Breast epithelium (tissue), 4 donors: ENCODE data around the gene VARS2. TPM values are rescaled to one million over a fixed set of nuclear protein-coding genes. Genes with fewer than 3 reads are reported as not detected.

Experiments
- DNase-seq, 2 donors: peaks; one replicate each; pipeline ENCODE4 v3.0.0-alpha.2; 2019; ENCODE audit warnings: low spot score in 2 of 2
- H3K27ac ChIP-seq, 2 donors: fragments of 200-600 bp; sonication (generic) in 1 of 2; one replicate each; pipeline ENCODE4 v1.5.1; 2016 to 2019; ENCODE audit warnings: mild to moderate bottlenecking in 1 of 2
- H3K27me3 ChIP-seq, 2 donors: fragments of 200-600 bp; sonication (generic) in 1 of 2; one replicate each; pipeline versions ENCODE4 v1.5.1 to v1.6.0; 2017 to 2019; ENCODE audit warnings: control low read depth in 1 of 2, mild to moderate bottlenecking in 1 of 2
- H3K36me3 ChIP-seq: fragments of 200-600 bp; one replicate; pipeline ENCODE4 v1.5.1; 2019
- H3K4me1 ChIP-seq, 2 donors: fragments of 200-600 bp; sonication (generic); one replicate each; pipeline ENCODE4 v1.5.1; 2016 to 2019; ENCODE audit warnings: control low read depth in 1 of 2
- H3K4me3 ChIP-seq, 3 donors: fragments of 200-600 bp; sonication (generic); 1 replicate in 2 of 3; 2 replicates in 1 of 3; pipeline ENCODE4 v1.5.1; 2016 to 2019; ENCODE audit warnings: mild to moderate bottlenecking in 3 of 3, moderate library complexity in 2 of 3
- H3K9me3 ChIP-seq, 2 donors: fragments of 200-600 bp; sonication (generic) in 1 of 2; one replicate each; pipeline ENCODE4 v1.5.1; 2016 to 2019; ENCODE audit warnings: control low read depth in 1 of 2
- POLR2A ChIP-seq: fragments of 450-650 bp; IDR thresholded peaks from one replicate; pipeline ENCODE4 v1.6.1; 2016; ENCODE audit warnings: antibody characterized with exemption, mild to moderate bottlenecking, moderate library complexity
- POLR2AphosphoS5 ChIP-seq, 3 donors: sonication (generic); formaldehyde crosslinking; IDR thresholded peaks; one replicate each; pipeline ENCODE4 v1.6.1; 2017; ENCODE audit warnings: antibody characterized with exemption in 3 of 3
- intact Hi-C: fragments of 100-400 bp; cut with DNase I; formaldehyde crosslinking; loops from one replicate; pipeline ENCODE4 v1.15.1; 2023; ENCODE audit warnings: low total_unique reads
- total RNA-seq, 3 donors: library from RNA; depleted of rRNA; stranded (reverse); fragments of >200 nt; gene quantifications; one replicate each; pipeline ENCODE4 v1.1.0, GENCODE V29; 2016
- TF ChIP-seq, protein P1 (sequence below), 3 donors: fragments of 450-650 bp; IDR thresholded peaks; one replicate each; pipeline ENCODE4 v1.5.1; 2016 to 2017; ENCODE audit warnings: antibody characterized with exemption in 3 of 3, mild to moderate bottlenecking in 3 of 3, moderate library complexity in 3 of 3

Gene VARS2
- total RNA-seq, 3 donors from 2014 or later = 15.7 to 19.2 (median 16.8) TPM

DNA sequence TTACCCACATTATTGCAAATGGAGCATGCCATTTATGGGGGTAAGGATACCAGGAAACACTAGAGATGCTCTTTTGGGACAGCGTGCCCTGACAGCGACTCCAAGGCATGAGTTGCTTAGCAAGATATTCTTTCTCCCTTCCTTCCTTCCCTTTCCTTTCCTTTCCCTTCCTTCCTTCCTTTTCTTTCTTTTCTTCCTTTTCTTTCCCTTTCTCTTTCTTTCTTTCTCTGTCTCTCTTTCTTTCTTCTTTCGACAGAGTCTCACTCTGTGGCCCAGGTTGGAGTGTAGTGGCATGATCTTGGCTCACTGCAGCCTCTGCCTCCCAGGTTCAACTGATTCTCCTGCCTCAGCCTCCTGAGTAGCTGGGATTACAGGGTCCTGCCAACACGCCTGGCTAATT, 30.0 kb downstream of the VARS2 start:
- DNase-seq = no peak
- TF ChIP-seq POLR2A (no peak), POLR2AphosphoS5 (IDR thresholded peaks at IDR 0.05) (no peak)
- TF ChIP-seq, protein P1, sequence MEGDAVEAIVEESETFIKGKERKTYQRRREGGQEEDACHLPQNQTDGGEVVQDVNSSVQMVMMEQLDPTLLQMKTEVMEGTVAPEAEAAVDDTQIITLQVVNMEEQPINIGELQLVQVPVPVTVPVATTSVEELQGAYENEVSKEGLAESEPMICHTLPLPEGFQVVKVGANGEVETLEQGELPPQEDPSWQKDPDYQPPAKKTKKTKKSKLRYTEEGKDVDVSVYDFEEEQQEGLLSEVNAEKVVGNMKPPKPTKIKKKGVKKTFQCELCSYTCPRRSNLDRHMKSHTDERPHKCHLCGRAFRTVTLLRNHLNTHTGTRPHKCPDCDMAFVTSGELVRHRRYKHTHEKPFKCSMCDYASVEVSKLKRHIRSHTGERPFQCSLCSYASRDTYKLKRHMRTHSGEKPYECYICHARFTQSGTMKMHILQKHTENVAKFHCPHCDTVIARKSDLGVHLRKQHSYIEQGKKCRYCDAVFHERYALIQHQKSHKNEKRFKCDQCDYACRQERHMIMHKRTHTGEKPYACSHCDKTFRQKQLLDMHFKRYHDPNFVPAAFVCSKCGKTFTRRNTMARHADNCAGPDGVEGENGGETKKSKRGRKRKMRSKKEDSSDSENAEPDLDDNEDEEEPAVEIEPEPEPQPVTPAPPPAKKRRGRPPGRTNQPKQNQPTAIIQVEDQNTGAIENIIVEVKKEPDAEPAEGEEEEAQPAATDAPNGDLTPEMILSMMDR (IDR thresholded peaks at IDR 0.05) = no peak
- intact Hi-C loops = no loop called here
- H3K36me3 ChIP-seq = no peaks in the 10 kb centered on the region
- no peaks in the 10 kb centered on the region for H3K27me3 ChIP-seq
- H3K4me3 ChIP-seq = no peak overlapping the region
- H3K9me3 ChIP-seq = no peaks in the 10 kb centered on the region
- H3K27ac ChIP-seq = no peak overlapping the region
- H3K4me1 ChIP-seq = no peaks in the 10 kb centered on the region

DNA sequence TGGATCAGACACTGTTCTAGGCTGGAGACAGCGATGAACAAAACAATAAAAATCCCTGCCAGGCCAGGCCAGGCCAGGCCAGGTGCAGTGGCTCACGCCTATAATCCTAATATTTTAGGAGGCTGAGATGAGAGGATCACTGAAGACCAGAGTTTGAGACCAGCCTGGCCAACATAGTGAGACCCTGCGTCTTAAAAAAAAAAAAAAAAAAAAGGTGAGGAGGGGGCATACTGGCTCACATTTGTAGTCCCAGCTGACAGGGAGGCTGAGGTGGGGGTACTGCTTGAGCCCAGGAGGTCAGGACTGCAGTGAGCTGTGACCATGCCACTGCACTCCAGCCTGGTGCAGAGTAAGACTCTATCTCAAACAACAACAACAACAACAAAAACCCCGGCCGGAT, 31.2 kb downstream of the VARS2 start:
- TF ChIP-seq POLR2AphosphoS5 (IDR thresholded peaks at IDR 0.05) = no peak
- TF ChIP-seq, protein P1 (IDR thresholded peaks at IDR 0.05) = no peak
- TF ChIP-seq POLR2A = no peak
- Histone ChIP-seq H3K4me1 (no peaks in the 10 kb centered on the region), H3K4me3 (no peak overlapping the region), H3K36me3 (no peaks in the 10 kb centered on the region), H3K27me3 (no peaks in the 10 kb centered on the region), H3K27ac (no peak overlapping the region), H3K9me3 (no peaks in the 10 kb centered on the region)
- no peak for DNase-seq
- intact Hi-C loops = no loop called here

DNA sequence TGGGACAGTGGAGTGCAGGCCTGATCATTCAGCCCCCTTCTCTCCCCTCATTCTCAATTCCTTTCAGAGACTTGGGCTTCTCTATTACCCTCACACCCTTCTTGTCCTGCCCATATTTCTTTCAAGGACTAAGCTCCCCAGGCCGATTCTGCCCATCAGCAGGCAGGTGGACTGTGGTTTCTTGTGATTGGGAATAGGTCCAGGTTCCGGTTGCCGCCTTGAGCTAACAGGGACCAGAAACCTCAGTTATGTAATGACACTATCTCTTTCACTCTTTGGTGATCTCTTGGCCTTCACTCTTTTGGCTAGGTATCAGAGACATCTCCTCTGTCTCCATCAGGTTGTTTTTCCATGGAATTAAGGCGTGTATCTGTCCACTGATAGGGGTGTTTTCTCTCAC, 33.2 kb downstream of the VARS2 start:
- no peaks in the 10 kb centered on the region for H3K9me3 ChIP-seq
- no peaks in the 10 kb centered on the region for H3K36me3 ChIP-seq
- no peak for TF ChIP-seq POLR2AphosphoS5 (IDR thresholded peaks at IDR 0.05)
- TF ChIP-seq POLR2A = no peak
- TF ChIP-seq, protein P1 (IDR thresholded peaks at IDR 0.05) = no peak
- H3K4me1 ChIP-seq = no peaks in the 10 kb centered on the region
- no peak overlapping the region for H3K4me3 ChIP-seq
- intact Hi-C loops = no loop called here
- H3K27ac ChIP-seq = no peak overlapping the region
- no peaks in the 10 kb centered on the region for H3K27me3 ChIP-seq
- DNase-seq = no peak

DNA sequence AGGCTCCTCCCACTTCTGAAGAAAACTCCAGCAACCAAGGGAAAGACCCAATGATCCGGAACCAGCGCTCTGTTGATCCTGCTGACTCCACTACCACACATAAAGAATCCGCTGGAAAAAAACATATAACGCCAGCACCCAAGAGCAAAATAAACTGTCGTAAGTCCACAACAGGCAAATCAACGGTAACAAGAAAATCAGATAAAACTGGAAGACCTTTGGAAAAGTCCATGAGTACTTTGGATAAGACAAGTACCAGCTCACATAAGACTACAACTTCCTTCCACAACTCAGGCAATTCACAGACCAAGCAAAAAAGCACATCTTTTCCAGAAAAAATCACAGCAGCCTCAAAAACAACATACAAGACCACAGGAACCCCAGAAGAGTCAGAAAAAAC, 34.8 kb downstream of the VARS2 start:
- Histone ChIP-seq H3K36me3 (no peaks in the 10 kb centered on the region), H3K4me1 (no peaks in the 10 kb centered on the region), H3K27me3 (no peaks in the 10 kb centered on the region), H3K4me3 (no peak overlapping the region), H3K27ac (no peak overlapping the region), H3K9me3 (no peaks in the 10 kb centered on the region)
- intact Hi-C loops = no loop called here
- no peak for DNase-seq
- TF ChIP-seq, protein P1 (IDR thresholded peaks at IDR 0.05) = no peak
- TF ChIP-seq POLR2A = no peak
- no peak for TF ChIP-seq POLR2AphosphoS5 (IDR thresholded peaks at IDR 0.05)

DNA sequence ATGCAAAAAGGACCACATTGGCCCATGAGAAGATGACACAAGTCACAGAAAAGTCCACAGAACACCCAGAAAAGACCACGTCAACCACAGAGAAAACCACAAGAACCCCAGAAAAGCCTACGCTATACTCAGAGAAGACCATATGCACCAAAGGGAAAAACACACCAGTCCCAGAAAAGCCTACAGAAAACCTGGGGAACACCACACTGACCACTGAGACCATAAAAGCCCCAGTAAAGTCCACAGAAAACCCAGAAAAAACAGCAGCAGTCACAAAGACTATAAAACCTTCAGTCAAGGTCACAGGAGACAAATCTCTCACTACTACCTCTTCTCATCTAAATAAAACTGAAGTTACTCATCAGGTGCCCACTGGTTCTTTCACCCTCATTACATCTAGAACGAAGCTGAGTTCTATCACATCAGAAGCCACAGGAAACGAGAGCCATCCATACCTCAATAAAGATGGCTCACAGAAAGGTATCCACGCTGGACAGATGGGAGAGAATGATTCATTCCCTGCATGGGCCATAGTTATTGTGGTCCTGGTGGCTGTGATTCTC, 38.0 kb downstream of the VARS2 start:
- TF ChIP-seq, protein P1 (IDR thresholded peaks at IDR 0.05) = no peak
- TF ChIP-seq POLR2AphosphoS5 (IDR thresholded peaks at IDR 0.05) = no peak
- TF ChIP-seq POLR2A = no peak
- Histone ChIP-seq H3K27ac (no peak overlapping the region), H3K4me3 (no peak overlapping the region), H3K9me3 (no peaks in the 10 kb centered on the region), H3K36me3 (no peaks in the 10 kb centered on the region), H3K4me1 (no peaks in the 10 kb centered on the region), H3K27me3 (no peaks in the 10 kb centered on the region)
- no peak for DNase-seq
- intact Hi-C loops = no loop called here
